Measurements from ENCODE around the gene PTPRQ. TPM values are rescaled to one million over a fixed set of nuclear protein-coding genes. Genes with fewer than 3 reads are reported as not detected.

Gene PTPRQ
- total and polyA plus RNA-seq, 9 of the 15 experiments (the other 6 are each of a cell fraction or from before 2014, with no cell fraction given) = not detected

- Histone ChIP-seq H2AFZ (ENCODE audit: low read depth, low read length) (no peak overlapping the region), H3K4me2 (ENCODE audit: insufficient read depth, low read length) (no peak overlapping the region), H3K27me3 (ENCODE audit: control insufficient read depth in 2 of 2, insufficient read depth in 2 of 2, low read length in 2 of 2) (no peaks in the 10 kb centered on the region), H3K9me3 (replicated peaks; ENCODE audit: control insufficient read depth, insufficient read depth, low read depth, low read length) (0 out of 2 replicates have a peak, but pooled peaks cover 2% of the 10 kb centered on the region), H3K9ac (ENCODE audit: insufficient read depth in 1 of 2, low read depth in 2 of 2, low read length in 2 of 2) (no peak overlapping the region), H3K4me1 (replicated peaks in 1 of 2; ENCODE audit: control insufficient read depth in 2 of 2, insufficient read depth in 2 of 2, low read length in 2 of 2) (no peaks in the 10 kb centered on the region), H3K9me1 (ENCODE audit: control insufficient read depth, insufficient read depth, low read length) (no peaks in the 10 kb centered on the region), H4K20me1 (replicated peaks; ENCODE audit: control insufficient read depth, insufficient read depth, low read length) (no peaks in the 10 kb centered on the region), H3K36me3 (ENCODE audit: control insufficient read depth, insufficient read depth, low read length) (no peaks in the 10 kb centered on the region), H3K4me3 (no peak overlapping the region), H3K79me2 (ENCODE audit: control insufficient read depth, insufficient read depth, low read length) (no peaks in the 10 kb centered on the region), H3K27ac (ENCODE audit: extremely low read depth, low read depth, low read length) (no peak overlapping the region)
- in situ Hi-C loops (cut with MboI) = no loop called here
- ChIA-PET POLR2A (no interaction called here), CTCF (ENCODE audit: low intra/inter-chr PET ratio) (no interaction called here)
- DNase-seq (ENCODE audit: extremely low read depth in 1 of 4, low spot score in 3 of 4) (no peak), FAIRE-seq (no peak), ATAC-seq (no peak)
- 0% methylated on average over 2 of the region's 2 CpGs for WGBS (ENCODE audit: insufficient coverage, low coverage, missing lambda C conversion rate)
- no TSS peak for BruUV-seq (replicated peaks)
- intact Hi-C loops (cut with micrococcal nuclease) = no loop called here
- TF ChIP-seq RHOXF2B (CRISPR knock-in tag; conservative IDR thresholded peaks at IDR 0.05) (no peak), TAL1 (IDR thresholded peaks at IDR 0.05) (no peak), ILF3 (IDR thresholded peaks at IDR 0.05; ENCODE audit: borderline replicate concordance) (no peak), ZBTB40 (IDR thresholded peaks at IDR 0.05) (no peak), ZBTB40 (CRISPR knock-in tag; IDR thresholded peaks at IDR 0.05) (no peak), ZNF592 (IDR thresholded peaks at IDR 0.05) (no peak), RBFOX2 (IDR thresholded peaks at IDR 0.05; ENCODE audit: low read depth, low read length) (no peak)
These were observed 237.3 kb downstream of the PTPRQ start for GRCh38 chr12:80681287-80681686.

Data from K562 (cell line).